ENCODE results near the gene ZNF830.

GRCh38 chr17:34997355-34997862 lies 36.1 kb downstream of the ZNF830 start:
- TF ChIP-seq, protein P1, sequence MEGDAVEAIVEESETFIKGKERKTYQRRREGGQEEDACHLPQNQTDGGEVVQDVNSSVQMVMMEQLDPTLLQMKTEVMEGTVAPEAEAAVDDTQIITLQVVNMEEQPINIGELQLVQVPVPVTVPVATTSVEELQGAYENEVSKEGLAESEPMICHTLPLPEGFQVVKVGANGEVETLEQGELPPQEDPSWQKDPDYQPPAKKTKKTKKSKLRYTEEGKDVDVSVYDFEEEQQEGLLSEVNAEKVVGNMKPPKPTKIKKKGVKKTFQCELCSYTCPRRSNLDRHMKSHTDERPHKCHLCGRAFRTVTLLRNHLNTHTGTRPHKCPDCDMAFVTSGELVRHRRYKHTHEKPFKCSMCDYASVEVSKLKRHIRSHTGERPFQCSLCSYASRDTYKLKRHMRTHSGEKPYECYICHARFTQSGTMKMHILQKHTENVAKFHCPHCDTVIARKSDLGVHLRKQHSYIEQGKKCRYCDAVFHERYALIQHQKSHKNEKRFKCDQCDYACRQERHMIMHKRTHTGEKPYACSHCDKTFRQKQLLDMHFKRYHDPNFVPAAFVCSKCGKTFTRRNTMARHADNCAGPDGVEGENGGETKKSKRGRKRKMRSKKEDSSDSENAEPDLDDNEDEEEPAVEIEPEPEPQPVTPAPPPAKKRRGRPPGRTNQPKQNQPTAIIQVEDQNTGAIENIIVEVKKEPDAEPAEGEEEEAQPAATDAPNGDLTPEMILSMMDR (IDR thresholded peaks at IDR 0.05; ENCODE audit: low read depth, low read length, missing input control), result no peak
- TF ChIP-seq MAX (IDR thresholded peaks at IDR 0.05), result no peak
- TF ChIP-seq, protein P2, sequence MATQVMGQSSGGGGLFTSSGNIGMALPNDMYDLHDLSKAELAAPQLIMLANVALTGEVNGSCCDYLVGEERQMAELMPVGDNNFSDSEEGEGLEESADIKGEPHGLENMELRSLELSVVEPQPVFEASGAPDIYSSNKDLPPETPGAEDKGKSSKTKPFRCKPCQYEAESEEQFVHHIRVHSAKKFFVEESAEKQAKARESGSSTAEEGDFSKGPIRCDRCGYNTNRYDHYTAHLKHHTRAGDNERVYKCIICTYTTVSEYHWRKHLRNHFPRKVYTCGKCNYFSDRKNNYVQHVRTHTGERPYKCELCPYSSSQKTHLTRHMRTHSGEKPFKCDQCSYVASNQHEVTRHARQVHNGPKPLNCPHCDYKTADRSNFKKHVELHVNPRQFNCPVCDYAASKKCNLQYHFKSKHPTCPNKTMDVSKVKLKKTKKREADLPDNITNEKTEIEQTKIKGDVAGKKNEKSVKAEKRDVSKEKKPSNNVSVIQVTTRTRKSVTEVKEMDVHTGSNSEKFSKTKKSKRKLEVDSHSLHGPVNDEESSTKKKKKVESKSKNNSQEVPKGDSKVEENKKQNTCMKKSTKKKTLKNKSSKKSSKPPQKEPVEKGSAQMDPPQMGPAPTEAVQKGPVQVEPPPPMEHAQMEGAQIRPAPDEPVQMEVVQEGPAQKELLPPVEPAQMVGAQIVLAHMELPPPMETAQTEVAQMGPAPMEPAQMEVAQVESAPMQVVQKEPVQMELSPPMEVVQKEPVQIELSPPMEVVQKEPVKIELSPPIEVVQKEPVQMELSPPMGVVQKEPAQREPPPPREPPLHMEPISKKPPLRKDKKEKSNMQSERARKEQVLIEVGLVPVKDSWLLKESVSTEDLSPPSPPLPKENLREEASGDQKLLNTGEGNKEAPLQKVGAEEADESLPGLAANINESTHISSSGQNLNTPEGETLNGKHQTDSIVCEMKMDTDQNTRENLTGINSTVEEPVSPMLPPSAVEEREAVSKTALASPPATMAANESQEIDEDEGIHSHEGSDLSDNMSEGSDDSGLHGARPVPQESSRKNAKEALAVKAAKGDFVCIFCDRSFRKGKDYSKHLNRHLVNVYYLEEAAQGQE (IDR thresholded peaks at IDR 0.05), result no peak
